HG02798 (cell line): ENCODE results near the gene MEF2C.

Experiments
- ATAC-seq: cut with Tn5 transposase; IDR thresholded peaks from one replicate; pipeline ENCODE4 v1.9.1; 2021; ENCODE audit warnings: mild to moderate bottlenecking; ENCODE audit not compliant: unreplicated experiment, poor library complexity

Gene MEF2C

GRCh38 chr5:88694023-88694679 is 188.8 kb downstream of the MEF2C start:
- ATAC-seq = no peak

DNA sequence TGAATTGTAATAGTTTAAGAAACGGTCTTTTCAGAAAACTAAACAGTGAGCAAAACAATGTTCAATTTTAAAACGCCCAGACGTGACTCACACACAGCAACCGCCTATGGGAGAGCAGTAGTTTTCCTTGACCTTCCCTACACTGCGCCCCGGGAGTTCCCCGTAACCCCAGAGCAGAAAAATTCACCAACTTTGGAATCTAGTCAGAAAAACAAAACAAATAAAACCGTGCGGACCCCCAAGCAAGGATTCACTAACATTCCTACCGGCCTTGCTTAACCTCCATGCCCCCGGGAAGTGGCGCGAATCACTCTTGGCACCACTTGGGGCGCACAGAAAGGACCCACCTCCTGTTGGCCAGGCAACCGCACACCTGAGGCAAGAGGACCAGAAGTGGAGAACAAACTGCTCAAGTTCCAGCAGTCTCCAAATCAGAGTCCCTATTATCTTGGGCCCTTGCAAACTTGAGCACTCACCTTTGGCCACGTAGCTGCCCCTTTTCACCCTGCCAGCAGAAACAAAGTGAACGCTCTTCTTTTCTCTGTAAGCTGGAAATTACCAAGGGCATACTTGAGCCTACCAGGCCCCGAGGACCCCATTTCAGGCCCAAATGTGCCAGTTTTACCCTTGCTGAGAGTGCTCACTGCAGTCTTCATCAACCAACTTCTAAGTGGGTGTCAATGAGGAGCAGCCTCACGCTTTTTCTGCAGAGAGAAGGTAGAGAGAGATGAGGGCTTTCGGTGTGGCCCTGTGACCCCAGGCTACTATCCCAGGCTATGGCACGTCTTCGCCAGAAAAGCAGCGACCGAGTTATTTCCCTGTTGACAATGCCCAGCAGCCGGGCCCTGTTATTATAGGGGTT is 189.7 kb downstream of the MEF2C start:
- ATAC-seq = no peak

DNA sequence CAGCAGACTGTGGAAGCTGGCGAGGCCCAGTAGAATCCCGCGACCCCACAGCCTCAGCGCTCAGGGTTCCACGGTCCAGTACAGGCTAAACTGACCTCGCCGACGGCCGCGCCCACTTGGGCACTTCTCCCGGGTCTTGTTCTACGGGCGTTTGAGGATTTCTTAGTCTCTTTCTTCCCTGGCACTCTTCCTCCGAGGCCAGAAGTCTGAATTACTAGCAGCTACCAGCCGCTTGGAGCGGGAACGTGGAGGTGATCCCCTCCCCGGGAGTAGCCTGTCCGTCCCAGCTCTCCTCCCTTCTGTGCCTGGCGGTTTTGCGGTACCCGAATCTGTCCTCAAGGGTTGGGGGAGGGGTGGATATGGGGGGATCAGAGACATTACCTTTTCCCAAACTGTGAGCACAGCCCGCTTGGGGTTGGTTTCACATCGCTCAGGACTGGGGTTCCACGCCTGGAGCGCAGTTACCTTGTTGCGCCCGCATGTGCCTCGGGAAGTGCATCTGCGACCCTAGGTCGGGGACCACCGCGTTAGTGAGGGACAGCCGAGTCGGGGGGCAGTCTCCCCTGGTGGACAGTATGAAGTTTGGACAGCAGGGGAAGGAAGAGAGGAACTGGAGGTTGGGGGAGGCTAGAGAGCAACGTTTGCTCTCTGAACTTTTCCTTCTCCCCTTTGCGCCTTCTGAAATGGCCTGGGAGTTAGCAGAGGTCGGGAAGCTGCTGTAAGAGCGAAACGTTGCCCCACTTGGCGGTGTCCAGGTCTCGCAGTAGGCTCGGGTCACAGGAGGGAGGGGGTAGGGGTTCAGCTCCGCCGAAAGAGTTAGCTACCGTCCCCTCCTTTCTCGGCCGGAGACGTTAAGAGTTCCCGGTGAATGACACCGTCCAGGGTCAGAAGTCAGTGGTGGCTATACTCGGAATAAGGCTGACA is 190.8 kb downstream of the MEF2C start:
- ATAC-seq = no peak

GRCh38 chr5:88691230-88691582 is 191.8 kb downstream of the MEF2C start:
- peak; percentile 4 for ATAC-seq

DNA sequence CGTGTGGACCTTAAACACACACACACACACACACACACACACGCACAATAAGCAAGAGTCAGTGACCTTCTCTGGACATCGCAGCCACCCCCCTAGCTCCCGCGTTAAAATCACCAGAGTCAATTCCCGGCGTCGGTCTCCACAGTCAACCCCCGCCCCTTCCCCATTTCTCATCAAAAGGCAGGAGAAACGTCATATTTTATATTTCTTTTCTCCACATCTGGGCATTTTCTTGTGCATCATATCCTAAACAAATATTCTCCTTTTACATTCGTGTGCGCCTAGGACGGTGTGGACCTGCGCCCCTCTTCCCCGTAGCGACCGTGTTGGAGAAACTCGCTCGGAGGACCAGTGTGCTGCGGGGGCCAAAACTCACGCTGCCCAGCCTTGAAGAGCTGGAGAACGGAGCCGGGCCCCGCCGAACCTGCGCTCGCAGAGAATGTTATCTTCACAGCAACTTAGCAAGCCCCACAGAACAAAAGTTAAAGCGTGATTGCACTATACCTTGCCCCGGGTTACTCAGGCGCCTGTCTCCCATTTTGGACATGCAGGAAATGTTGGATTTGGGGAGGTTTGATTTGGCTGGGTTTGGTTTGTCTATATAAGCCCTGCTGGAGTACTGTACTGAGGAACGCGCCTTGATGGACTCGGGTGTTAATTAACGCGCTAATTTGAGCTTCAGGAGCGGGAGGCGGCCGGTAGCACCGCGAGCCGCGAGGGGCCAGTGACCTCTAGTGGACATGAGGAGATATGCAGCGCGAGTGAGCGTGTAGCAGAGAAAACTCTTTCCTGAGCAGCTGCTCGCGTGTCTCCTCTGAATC is 192.4 kb downstream of the MEF2C start:
- ATAC-seq = peak; percentile 85

DNA sequence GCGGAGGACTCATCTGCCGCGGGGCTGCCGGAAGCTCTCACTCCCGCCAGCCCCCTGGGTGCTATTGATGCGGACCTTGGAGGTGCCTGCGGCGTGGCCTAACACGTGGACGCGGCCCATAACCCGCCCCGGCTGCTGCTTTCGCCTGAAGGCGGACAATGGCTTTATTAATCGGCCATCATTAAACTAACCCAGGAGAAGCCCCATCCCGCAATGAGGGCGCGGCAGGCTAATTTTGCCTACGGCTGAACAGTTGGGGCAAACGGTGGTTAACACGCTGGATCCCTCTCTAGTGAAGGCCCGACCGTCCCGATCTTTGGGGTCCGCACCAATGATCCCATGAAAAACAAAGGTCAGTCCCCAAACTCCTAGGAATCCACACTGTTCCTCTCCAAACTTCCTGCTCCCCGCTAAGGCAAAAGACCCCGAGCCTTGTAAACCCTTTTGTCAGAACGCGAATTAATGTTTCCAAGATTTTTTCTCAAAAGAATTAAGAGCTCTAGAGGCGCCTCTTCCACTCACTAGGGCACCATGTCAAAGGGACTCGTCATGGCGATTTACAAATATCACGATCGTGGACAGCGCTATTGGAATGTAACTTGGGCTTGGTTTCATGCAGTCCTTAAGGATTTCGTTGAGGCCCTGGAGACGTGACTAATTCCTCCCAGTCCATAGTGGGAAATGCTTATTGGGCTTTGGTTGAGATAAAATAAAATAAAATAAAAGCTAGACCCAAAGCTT is 193.1 kb downstream of the MEF2C start:
- no peak for ATAC-seq

GRCh38 chr5:88688984-88689667 is 193.9 kb downstream of the MEF2C start:
- no peak for ATAC-seq

GRCh38 chr5:88688156-88688983 is 194.6 kb downstream of the MEF2C start:
- no peak for ATAC-seq

DNA sequence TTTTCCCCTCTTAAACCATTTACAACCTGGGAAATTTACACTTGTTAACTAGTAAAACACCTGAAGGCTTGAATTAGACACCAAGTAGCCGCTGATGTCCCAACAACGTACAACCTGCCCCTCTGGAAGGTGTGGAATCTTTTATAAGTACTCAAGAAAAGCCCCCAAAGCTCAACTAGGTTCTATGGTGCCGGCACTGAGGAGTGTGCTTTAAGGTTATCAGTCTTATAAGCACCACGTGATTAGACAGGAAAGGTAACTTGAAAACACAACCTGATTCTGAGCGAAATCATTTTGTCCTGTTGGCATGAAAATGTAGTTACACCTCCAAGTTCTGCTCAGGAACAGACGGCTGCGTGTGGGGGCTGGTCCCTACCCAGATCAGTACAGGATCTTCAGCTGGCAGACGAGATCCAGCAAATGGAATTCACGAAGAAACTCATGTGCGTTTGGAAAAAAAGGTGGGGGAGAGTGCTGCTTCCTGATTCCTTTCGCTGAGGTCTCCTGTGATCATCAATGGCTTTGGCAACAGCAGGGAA is 195.5 kb downstream of the MEF2C start:
- ATAC-seq = no peak

GRCh38 chr5:88686726-88687125 is 196.3 kb downstream of the MEF2C start:
- no peak for ATAC-seq

DNA sequence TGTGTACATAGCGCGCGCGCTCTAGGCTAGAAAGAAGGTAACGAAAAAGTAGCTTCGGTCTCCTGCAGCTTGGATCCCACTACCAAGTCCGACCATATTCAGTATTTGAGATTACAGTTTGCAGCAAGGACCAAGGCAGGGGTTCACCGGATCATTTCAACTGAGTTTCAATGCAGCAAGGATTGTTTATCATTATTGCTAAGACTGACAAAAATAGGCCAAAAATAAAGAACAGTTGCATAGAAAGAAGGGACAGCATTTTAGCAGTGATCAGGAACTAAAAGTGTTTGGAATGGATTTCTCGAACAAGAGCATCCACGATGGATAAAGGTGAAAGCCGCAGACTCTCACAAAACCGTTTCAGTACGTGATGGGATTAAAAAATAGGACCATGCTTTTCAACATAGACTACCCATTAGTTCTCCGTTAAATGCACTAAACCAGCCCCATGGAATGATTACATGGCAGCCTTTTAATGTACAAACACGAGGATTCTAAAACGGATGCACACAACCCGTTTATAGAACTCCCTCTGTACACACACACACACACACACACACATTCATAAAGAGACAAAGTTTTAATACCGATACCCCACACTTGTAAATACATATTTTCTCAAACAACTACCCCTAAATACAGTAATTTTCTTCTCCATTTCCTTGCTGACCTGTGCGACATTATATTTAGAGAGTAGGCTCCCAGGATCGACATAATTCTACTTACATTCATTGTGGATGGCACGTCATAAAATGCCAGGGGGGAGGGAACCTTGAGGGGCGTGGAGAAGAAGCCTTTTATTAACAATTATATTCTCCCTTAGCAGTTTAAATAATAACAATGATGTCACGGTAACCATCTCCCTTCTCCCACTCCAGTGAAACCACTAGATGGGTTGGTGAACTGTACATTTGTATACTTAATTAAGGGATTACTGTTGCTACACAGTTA is 197.1 kb downstream of the MEF2C start:
- ATAC-seq = no peak

GRCh38 chr5:88683506-88684135 is 199.4 kb downstream of the MEF2C start:
- peak; percentile 63 for ATAC-seq

GRCh38 chr5:88682881-88683361 is 200.1 kb downstream of the MEF2C start:
- no peak for ATAC-seq

DNA sequence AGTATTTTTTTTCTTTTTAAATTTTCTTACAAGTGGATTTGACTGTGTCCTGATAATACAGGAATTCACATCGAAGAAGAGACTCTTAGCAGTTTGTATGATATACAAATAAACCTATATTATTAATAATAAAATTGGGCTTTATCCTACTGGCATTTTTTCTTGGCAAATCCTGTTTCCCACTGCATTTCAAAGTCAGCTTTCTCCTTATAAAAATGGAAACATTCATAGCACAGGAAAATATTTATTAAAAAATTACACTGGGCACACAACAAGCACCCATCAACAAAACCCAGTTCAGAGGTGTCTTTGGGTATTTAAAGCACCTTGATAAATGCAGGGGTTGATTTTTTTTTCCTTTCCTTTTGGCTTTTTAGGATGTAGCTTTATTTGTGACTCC is 200.9 kb downstream of the MEF2C start:
- ATAC-seq = no peak

GRCh38 chr5:88681211-88681803 is 201.7 kb downstream of the MEF2C start:
- ATAC-seq = no peak
